GM21529 (cell line): ENCODE measurements around the gene C4orf54.

ENCODE experiments used
- ATAC-seq: cut with Tn5 transposase; IDR thresholded peaks from one replicate; pipeline ENCODE4 v1.9.1; 2021; ENCODE audit not compliant: unreplicated experiment

The C4orf54 gene

DNA sequence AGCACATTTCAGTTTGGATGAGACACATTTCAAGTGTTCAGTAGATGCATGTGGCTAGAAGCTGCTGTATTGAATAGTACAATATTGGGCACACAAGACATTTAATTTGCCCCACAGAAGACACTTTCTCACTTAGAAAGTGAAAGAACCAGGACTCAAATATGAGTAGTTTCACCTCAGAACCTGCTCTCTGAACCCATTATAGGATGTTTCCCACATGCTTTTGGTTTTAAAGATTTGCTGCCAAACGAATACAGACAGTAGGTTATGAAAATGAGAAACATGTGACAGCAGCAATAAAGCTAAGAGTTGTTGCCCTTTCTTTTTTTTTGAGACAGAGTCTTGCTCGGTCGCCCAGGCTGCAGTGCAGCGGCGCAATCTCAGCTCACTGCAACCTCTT lies 32.3 kb downstream of the C4orf54 start:
- peak; percentile 61 for ATAC-seq

DNA sequence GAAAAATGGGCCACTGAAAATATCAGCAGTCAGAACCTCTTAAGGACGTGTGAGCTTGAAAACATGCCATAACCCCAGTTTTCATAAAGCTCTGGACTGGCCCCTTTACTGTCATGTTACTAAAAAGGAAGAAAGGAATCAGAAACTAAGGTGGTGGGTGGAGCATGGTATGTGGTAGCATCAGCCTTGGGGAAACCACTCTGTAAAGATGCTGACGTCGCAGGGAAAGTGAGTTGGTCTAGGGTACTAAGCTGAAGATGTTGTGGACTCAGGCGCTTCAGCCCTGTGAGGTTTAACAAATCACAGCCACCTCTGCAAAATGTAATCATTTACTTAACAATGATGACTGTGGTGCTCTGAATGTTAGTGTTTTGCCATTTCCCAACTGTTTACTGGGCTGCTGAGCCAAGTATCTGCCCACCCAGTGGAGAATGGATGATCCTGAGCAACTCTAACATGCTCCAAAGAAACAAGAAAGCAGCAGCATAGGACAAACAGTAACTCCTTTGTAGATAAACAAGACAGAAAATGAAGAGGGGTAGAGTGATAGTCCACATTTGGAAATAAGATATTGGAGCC lies 33.4 kb downstream of the C4orf54 start:
- ATAC-seq: no peak

DNA sequence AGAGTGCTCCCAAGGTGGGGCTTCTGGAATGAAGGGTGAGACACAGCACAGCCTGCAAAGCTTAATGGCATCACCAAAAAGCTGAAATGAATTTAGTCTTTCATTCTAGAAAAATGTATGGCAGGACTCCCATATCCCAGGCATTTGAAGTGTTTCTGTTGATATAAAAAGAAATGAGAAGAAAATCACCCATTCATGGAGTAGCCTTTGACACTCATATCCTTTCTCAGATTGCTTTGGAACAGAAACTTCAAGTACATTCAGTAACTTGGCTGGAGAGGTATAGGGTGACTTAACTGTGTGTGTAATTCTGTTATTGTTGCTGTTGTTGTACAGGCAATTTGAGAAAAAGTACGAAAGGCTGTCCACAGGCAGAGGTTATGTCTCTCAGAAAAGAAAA lies 35.3 kb downstream of the C4orf54 start:
- ATAC-seq: no peak

DNA sequence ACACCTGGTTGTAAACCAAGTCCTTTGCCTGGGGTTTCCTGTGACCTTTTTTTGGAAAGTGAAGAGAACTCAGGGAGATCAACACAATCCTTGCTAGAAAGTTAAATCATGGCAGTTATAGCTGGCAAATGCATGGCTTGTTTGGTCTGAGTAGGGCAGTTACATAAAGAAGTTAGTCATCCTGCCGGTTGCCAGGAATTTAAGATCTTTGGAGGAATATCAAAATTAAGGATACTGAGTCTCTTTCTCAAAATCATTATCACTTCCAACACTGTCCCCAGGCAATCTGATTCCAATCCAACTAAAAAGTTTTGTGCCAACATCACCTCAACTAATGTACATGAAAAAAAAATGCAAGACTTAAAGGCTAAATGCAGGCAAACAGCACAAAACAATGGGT lies 40.3 kb downstream of the C4orf54 start:
- ATAC-seq: no peak

DNA sequence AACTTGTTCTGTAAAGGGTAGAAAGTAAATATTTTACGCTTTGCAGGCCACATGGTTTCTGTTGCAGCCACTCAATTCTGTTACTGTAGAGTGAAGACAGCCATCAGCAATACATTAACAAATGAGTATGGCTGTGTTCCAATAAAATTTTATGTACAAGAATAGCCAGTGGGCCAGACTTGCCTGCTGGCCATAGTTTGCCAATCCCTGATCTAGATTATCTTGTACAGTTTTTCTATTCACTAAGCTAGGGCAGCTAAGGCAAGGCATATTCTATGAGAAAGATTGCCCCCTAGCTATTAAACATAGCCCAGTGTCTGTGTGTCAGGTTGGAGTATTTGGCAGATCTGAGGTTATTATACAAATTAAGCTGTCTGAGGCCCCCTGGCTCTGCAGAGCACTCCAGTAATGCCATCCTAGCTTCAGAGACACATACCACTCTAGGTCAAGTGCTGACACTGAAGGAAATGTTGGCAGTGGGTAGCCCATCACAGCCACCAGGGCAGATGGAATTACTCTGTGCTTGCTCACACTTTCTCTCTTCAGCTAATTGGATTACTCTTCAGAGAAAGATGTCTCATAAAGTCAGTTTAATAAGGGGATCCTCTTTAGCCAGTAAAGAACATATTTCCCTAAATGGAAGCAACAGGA lies 42.3 kb downstream of the C4orf54 start:
- no peak for ATAC-seq

DNA sequence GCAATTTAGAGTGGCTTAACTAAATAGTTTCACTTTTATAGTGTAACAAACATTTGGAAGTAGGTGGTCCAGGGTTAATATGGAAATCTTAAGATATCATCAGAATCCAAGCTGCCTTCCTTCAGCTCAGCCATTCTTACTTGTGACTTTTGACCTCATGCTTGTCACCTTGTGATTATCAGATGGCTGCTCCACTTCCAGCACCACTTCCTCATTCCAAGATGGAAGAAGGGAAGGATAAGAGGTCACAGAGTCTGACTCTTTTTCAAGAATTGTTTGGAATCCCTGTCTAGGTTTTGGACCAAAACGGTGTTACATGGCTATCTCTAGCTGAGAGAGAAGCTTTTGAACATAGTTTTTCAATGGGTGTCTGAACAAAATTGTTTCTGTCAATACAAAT lies 43.1 kb downstream of the C4orf54 start:
- no peak for ATAC-seq

DNA sequence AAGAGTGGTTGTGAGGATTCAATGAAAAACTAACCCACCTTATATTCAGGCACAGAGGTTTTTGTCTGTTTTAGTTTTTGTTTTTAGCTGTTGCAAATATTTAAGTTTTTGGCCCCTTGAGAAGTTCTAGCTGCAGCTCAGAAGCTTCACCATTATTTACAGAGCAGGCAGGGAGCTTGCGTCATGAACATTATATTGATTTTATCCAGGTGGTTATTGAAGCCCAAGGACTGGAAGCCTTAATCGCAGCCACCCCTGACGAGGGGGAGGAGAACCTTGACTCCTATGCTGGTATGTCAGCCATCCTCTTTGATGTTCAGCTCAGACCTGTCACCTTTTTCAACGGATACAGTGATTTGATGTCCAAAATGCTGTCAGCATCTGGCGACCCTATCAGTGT lies 44.9 kb downstream of the C4orf54 start:
- no peak for ATAC-seq

DNA sequence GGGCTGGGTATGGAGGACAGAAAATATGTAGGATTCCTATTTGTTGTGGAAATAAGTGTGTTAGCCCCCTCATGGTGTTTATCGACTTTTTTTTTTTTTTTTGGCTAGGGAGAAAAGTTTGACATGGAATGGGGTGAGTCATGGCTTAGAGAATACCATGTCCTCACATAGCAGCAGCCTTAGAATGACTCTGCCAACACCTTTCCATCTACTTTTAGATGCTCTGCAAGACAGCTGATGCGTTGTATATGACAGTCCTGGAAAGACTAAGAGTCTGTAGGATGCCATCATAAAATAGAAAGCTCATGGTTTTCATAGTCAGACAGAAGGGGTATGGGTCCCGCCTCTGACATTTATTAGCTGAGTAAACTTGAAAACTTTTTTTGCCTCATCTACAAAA lies 45.3 kb downstream of the C4orf54 start:
- no peak for ATAC-seq

DNA sequence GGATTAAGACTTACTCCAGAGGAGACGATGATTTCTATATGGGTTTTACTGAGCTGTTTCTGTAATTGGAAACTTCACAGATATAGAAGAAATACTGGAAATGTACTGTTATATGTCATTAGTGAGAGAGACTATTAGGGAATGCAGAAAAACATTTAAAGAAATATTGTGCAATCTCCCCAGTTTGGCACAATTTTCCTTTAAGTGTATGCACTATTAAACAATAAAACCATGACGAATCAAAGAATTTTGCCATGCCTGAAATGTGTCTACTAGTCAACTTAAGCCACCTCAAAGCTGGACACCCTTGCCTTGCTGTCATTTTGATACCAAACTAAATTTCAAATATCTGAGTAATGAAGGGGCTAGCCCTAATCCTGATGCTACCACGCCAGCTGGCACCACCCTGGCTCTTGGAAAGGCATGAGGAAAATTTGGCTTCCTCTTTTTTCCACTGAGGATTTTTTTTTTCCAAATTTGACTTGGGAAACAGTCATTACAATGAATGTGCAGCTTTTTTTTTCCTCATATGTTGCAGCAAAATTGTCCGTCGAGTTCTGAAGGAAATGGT lies 46.9 kb downstream of the C4orf54 start:
- ATAC-seq: no peak

DNA sequence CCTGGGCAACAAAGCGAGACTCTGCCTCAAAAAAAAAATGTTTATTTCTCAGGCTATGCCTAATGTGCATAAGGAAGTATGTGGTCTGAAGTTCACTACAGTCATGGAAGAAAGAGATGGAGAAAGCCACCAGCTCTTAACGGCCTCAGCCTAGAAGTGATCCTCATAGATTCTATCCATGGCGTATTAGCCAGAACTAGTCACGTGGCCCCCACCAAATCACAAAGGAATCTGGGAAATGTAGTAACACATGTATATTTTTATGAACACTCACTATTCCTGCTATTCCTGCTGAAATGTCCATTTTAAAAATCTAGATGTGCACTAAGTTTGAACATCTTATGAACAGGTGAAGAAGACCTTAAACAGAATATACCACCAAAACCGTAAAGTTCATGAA lies 49.2 kb downstream of the C4orf54 start:
- no peak for ATAC-seq
